H1 (cell line): Measurements from ENCODE around the gene CLEC1B. TPM values are rescaled to one million over a fixed set of nuclear protein-coding genes. Genes with fewer than 3 reads are reported as not detected.

Experiments used
- CTCF ChIA-PET: fragments of 300-600 bp; sonication (Branson Sonifier 250); formaldehyde crosslinking; loops from one replicate; lab custom pipeline; 2021; ENCODE audit not compliant: partially characterized antibody; lab: Charles Lee
- POLR2A ChIA-PET: fragments of 300-600 bp; sonication (Branson Sonifier 250); formaldehyde crosslinking; loops from one replicate; lab custom pipeline; 2021; ENCODE audit warnings: inconsistent platforms; ENCODE audit not compliant: partially characterized antibody; lab: Charles Lee
- DNase-seq, 2 experiments: peaks; one replicate each; pipeline versions ENCODE4 v3.0.0 to v3.0.0-alpha.2; 2010 to 2022; ENCODE audit warnings: low spot score in 2 of 2, low read depth in 1 of 2, mixed read lengths in 1 of 2
- FAIRE-seq: peaks from 2 replicates; lab custom pipeline; 2011; peaks lifted over from hg19 to GRCh38; lab: Jason Lieb, UNC
- H2AFZ ChIP-seq: 2 replicates; pipeline ENCODE4 v1.8.1; 2012; ENCODE audit warnings: low read length, inconsistent platforms
- H2AK5ac ChIP-seq: 2 replicates; pipeline ENCODE4 v1.6.1; 2013; ENCODE audit warnings: low read depth, low read length
- H2BK120ac ChIP-seq: replicated peaks from 2 replicates; pipeline ENCODE3; 2013; ENCODE audit warnings: low read depth, low read length, inconsistent platforms
- H2BK12ac ChIP-seq: 2 replicates; pipeline ENCODE4 v1.6.1; 2013; ENCODE audit warnings: low read depth, low read length
- H2BK15ac ChIP-seq: 2 replicates; pipeline ENCODE4 v1.6.1; 2013; ENCODE audit warnings: low read length
- H2BK20ac ChIP-seq: 2 replicates; pipeline ENCODE4 v1.6.1; 2013; ENCODE audit warnings: low read length
- H2BK5ac ChIP-seq: 2 replicates; pipeline ENCODE4 v1.6.1; 2013; ENCODE audit warnings: low read depth, low read length
- H3K14ac ChIP-seq: 2 replicates; pipeline ENCODE4 v1.6.1; 2013; ENCODE audit warnings: inconsistent platforms; ENCODE audit not compliant: insufficient read length
- H3K18ac ChIP-seq: 2 replicates; pipeline ENCODE4 v1.6.1; 2013; ENCODE audit warnings: low read length; ENCODE audit errors: extremely low read depth
- H3K23ac ChIP-seq: 2 replicates; pipeline ENCODE4 v1.6.1; 2013; ENCODE audit warnings: inconsistent platforms; ENCODE audit not compliant: insufficient read length
- H3K23me2 ChIP-seq: 2 replicates; pipeline ENCODE4 v1.6.1; 2013; ENCODE audit warnings: low read depth, low read length
- H3K27ac ChIP-seq: 2 replicates; pipeline ENCODE4 v1.6.1; 2011; ENCODE audit warnings: low read depth, low read length, inconsistent platforms
- H3K27me3 ChIP-seq, 4 experiments: replicated peaks in 1 of 4; 1 replicate in 1 of 4; 2 replicates in 3 of 4; pipeline versions ENCODE4 v1.6.1 to v1.8.1; 2011 to 2013; ENCODE audit warnings: low read length in 3 of 4, mild to moderate bottlenecking in 3 of 4, inconsistent platforms in 2 of 4, mixed read lengths in 2 of 4, moderate library complexity in 1 of 4; ENCODE audit not compliant: control insufficient read depth in 3 of 4, insufficient read depth in 3 of 4; ENCODE audit errors: extremely low read depth in 1 of 4
- H3K36me3 ChIP-seq, 4 experiments: 2 replicates each; pipeline versions ENCODE4 v1.6.1 to v1.8.1; 2011 to 2013; ENCODE audit warnings: mild to moderate bottlenecking in 4 of 4, low read length in 3 of 4, moderate library complexity in 2 of 4, control low read depth in 1 of 4, inconsistent platforms in 1 of 4; ENCODE audit not compliant: insufficient read depth in 4 of 4, control insufficient read depth in 2 of 4
- H3K4ac ChIP-seq: replicated peaks from 2 replicates; pipeline ENCODE3; 2013; ENCODE audit warnings: low read length, low read depth, mixed read lengths, inconsistent platforms; ENCODE audit not compliant: insufficient read length
- H3K4me1 ChIP-seq, 4 experiments: replicated peaks in 1 of 4; 1 replicate in 1 of 4; 2 replicates in 3 of 4; pipeline versions ENCODE4 v1.6.1 to v1.8.1; 2011 to 2013; ENCODE audit warnings: low read length in 3 of 4, inconsistent platforms in 2 of 4, mixed read lengths in 1 of 4; ENCODE audit not compliant: insufficient read depth in 4 of 4, control insufficient read depth in 3 of 4
- H3K4me2 ChIP-seq, 2 experiments: 2 replicates each; pipeline versions ENCODE4 v1.6.1 to v1.8.1; 2011 to 2013; ENCODE audit warnings: low read depth in 2 of 2, low read length in 2 of 2, control low read depth in 1 of 2, inconsistent platforms in 1 of 2, mild to moderate bottlenecking in 1 of 2; ENCODE audit not compliant: insufficient read depth in 1 of 2
- H3K4me3 ChIP-seq, 4 experiments: fragments of 200-600, 300-600 bp in 1 of 4; sonication (generic), shearing (Covaris generic), sonication (Bioruptor Twin) in 1 of 4; 2 replicates each; pipeline versions ENCODE4 v1.5.1 to v1.8.1; 2011 to 2016; ENCODE audit warnings: low read length in 4 of 4, low read depth in 3 of 4, control low read depth in 2 of 4, inconsistent platforms in 2 of 4, mild to moderate bottlenecking in 2 of 4, mixed read lengths in 1 of 4, moderate library complexity in 1 of 4; ENCODE audit not compliant: insufficient read depth in 2 of 4; ENCODE audit errors: extremely low read depth in 1 of 4
- H3K56ac ChIP-seq: replicated peaks from 2 replicates; pipeline ENCODE3; 2013; ENCODE audit warnings: low read depth, mild to moderate bottlenecking, mixed read lengths, low read length, inconsistent platforms; ENCODE audit not compliant: insufficient read length
- H3K79me1 ChIP-seq: 2 replicates; pipeline ENCODE4 v1.6.1; 2013; ENCODE audit warnings: low read depth, low read length, control low read depth
- H3K79me2 ChIP-seq, 2 experiments: 2 replicates each; pipeline versions ENCODE4 v1.6.1 to v1.8.1; 2012 to 2013; ENCODE audit warnings: low read length in 2 of 2, mild to moderate bottlenecking in 2 of 2, inconsistent platforms in 1 of 2; ENCODE audit not compliant: insufficient read depth in 2 of 2, control insufficient read depth in 1 of 2
- H3K9ac ChIP-seq, 4 experiments: replicated peaks in 1 of 4; 1 replicate in 1 of 4; 2 replicates in 3 of 4; pipeline versions ENCODE4 v1.6.1 to v1.8.1; 2011 to 2013; ENCODE audit warnings: low read depth in 3 of 4, low read length in 3 of 4, control low read depth in 2 of 4, mild to moderate bottlenecking in 2 of 4, moderate library complexity in 2 of 4, inconsistent platforms in 1 of 4; ENCODE audit errors: extremely low read depth in 1 of 4
- H3K9me3 ChIP-seq, 2 experiments: 2 replicates each; pipeline versions ENCODE4 v1.6.1 to v1.8.1; 2012 to 2013; ENCODE audit warnings: mild to moderate bottlenecking in 2 of 2, moderate library complexity in 2 of 2, control low read depth in 1 of 2, inconsistent platforms in 1 of 2, low read depth in 1 of 2, low read length in 1 of 2, mixed read lengths in 1 of 2; ENCODE audit not compliant: insufficient read depth in 2 of 2
- H4K20me1 ChIP-seq, 2 experiments: replicated peaks in 1 of 2; 2 replicates each; pipeline versions ENCODE3 to v1.8.1; 2011 to 2013; ENCODE audit warnings: inconsistent platforms in 2 of 2, low read length in 2 of 2, mild to moderate bottlenecking in 1 of 2; ENCODE audit not compliant: insufficient read depth in 2 of 2, control insufficient read depth in 1 of 2
- H4K5ac ChIP-seq: 2 replicates; pipeline ENCODE4 v1.6.1; 2013; ENCODE audit warnings: low read length, low read depth, mixed read lengths, inconsistent platforms; ENCODE audit not compliant: insufficient read length
- H4K8ac ChIP-seq: 2 replicates; pipeline ENCODE4 v1.8.0; 2013; ENCODE audit warnings: mild to moderate bottlenecking, moderate library complexity, low read length, inconsistent platforms; ENCODE audit not compliant: insufficient read depth; ENCODE audit errors: extremely low read depth
- H4K91ac ChIP-seq: replicated peaks from 2 replicates; pipeline ENCODE3; 2013; ENCODE audit warnings: low read length, mixed read lengths, inconsistent platforms; ENCODE audit not compliant: insufficient read length
- CHD1 ChIP-seq: IDR thresholded peaks from 2 replicates; pipeline ENCODE4 v1.6.1; 2012; ENCODE audit warnings: low read depth, low read length, improper control_type of control experiment
- POLR2AphosphoS5 ChIP-seq: IDR thresholded peaks from 2 replicates; pipeline ENCODE4 v1.6.1; 2011; ENCODE audit warnings: low read depth, low read length
- WGBS, 2 experiments: shearing (Covaris generic) in 1 of 2; methylation state at CpG; one replicate each; pipeline versions ENCODE4 v1.1.6 to v1.1.7; 2013 to 2015; ENCODE audit warnings: low lambda C conversion rate in 2 of 2, mixed read lengths in 2 of 2, inconsistent platforms in 1 of 2, low coverage in 1 of 2, missing lambda C conversion rate in 1 of 2; ENCODE audit not compliant: insufficient replicate concordance in 2 of 2, insufficient coverage in 1 of 2, insufficient read length in 1 of 2; ENCODE audit errors: extremely low coverage in 1 of 2, missing lambda C conversion rate in 1 of 2; 5-methylcytosine and 5-hydroxymethylcytosine counted together
- polyA plus RNA-seq, 7 experiments: library from polyadenylated mRNA; depleted of rRNA in 3 of 7; stranded (reverse) in 5 of 7; unstranded in 2 of 7; fragments of >200 nt in 5 of 7; fragments of 200-250 nt in 2 of 7; gene quantifications; 1 replicate in 5 of 7; 2 replicates in 1 of 7; 4 replicates in 1 of 7; pipeline versions ENCODE4 v1.2.1 to v1.2.3, GENCODE V29; 2011 to 2013; ENCODE audit warnings: missing spikeins in 2 of 7, mixed read lengths in 2 of 7
- total RNA-seq: library from RNA; stranded (reverse); fragmentation: NEBNext Ultra II Directional; extraction: Animal tissue kit (Norgen Biotek cat#: 25700); gene quantifications from 2 replicates; pipeline ENCODE4 v1.2.1, GENCODE V29; 2021

Gene CLEC1B
- total and polyA plus RNA-seq, 2 of the 8 experiments (the other 6 are each of a cell fraction or from before 2014, with no cell fraction given), result not detected

DNA sequence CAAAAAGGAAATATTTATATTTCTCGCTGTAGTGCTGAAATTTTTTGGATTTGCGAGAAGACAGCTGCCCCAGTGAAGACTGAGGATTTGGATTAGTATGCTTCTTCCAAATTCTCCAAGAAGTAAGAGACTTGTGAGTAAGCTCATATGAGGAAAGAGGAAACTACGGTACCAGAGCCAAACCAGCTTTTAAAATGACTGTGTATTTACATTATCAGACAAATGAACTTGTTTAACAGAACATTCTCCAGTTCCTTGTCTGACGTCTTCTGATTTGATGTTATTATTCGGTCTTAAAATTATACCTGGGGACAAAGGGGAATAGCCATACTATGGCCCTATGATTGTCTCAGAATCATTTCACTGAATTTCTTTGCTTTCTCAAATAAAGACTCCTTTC, 19.5 kb upstream of the CLEC1B start:
- no peak overlapping the region for H3K27ac ChIP-seq
- no peak overlapping the region for H2BK5ac ChIP-seq
- no peaks in the 10 kb centered on the region for H3K27me3 ChIP-seq
- DNase-seq (no peak), FAIRE-seq (no peak)
- no peak overlapping the region for H3K4me2 ChIP-seq
- H3K4me3 ChIP-seq, result no peak overlapping the region
- no peaks in the 10 kb centered on the region for H3K36me3 ChIP-seq
- H3K23me2 ChIP-seq, result no peaks in the 10 kb centered on the region
- H2AFZ ChIP-seq, result no peak overlapping the region
- POLR2A ChIA-PET, result no interaction called here
- no peak overlapping the region for H2BK15ac ChIP-seq
- 93% methylated on average over 5 of the region's 5 CpGs; no CpG with 5 or more reads in 1 of the 2 experiments for WGBS, 2 experiments
- H3K4ac ChIP-seq, result no peak overlapping the region
- H2BK20ac ChIP-seq, result no peak overlapping the region
- H2AK5ac ChIP-seq, result no peak overlapping the region
- no peak overlapping the region for H3K9ac ChIP-seq
- no peak overlapping the region for H3K14ac ChIP-seq
- H2BK12ac ChIP-seq, result no peak overlapping the region
- H3K18ac ChIP-seq, result no peak overlapping the region
- no peaks in the 10 kb centered on the region for H3K9me3 ChIP-seq
- no peak overlapping the region for H2BK120ac ChIP-seq
- no peaks in the 10 kb centered on the region for H3K79me2 ChIP-seq
- TF ChIP-seq CHD1 (no peak), POLR2AphosphoS5 (no peak)
- CTCF ChIA-PET, result interaction anchor here (0.7 to 2.2 kb wide), 6 partner anchors 8 to 268 kb away, joined by 3 to 13 read pairs (median 4); partner anchors contain the start of gene CLEC12B
- H4K8ac ChIP-seq, result no peak overlapping the region
- no peaks in the 10 kb centered on the region for H3K79me1 ChIP-seq
- no peak overlapping the region for H4K91ac ChIP-seq
- H4K5ac ChIP-seq, result no peak overlapping the region
- H3K23ac ChIP-seq, result no peak overlapping the region
- H3K56ac ChIP-seq, result no peak overlapping the region
- no peaks in the 10 kb centered on the region for H4K20me1 ChIP-seq
- H3K4me1 ChIP-seq, result peaks cover 0 to 3% (median 0%) of the 10 kb centered on the region in 4 experiments; a peak in 3 of 7 replicates
